Activated CD8-positive, alpha-beta memory T cell treated with anti-CD3 and anti-CD28 coated beads, Interleukin-2, amount 50 U/mL, for 24 hours (primary cell): ENCODE measurements around the gene VWF.

Experiments used
- DNase-seq: peaks from one replicate; pipeline ENCODE4 v3.0.0-alpha.2; 2020; ENCODE audit errors: extremely low read depth

Gene VWF

DNA sequence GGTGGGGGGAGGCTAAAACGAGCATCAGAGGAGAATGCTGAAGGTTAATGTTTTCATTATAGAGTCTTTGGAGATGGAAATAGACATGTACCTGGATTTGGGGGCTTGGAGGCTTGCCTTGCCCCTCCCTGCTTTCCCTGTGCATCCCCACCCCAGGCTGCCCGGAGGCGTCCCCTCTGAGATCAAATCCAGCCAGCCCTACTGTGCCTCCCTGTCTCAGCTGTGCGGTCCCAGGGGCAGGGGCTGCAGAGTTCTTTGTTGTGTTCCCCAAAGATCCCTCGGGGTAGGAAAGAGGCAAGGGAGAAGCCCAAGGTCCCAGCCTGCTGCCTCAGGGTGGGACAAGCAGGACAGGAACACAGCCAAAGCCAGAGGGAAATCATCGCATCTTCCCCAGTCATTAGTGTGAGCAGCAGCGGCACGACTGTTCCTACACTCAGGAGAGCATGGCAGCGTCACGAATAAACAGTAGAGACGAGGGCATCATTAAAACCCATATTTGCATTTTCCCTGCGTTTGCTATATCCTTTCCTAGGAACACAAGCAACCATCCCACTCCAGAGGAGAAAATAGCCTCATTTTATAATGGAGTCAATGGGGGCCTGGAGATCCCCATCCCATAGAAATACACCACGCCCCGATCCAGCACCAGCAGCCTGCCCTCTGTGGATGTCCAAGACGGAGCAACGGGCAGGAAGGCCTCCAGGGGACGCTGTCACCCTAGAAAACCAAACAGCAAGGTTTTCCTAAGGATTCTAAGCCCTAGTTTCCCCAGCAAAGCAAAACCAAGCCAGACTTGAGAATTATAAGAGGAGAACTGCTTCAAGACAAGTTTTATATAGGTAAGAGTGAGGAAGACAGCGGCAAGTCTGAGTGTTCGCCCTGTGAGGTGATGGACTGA is 211.8 kb downstream of the VWF start:
- DNase-seq = no peak

DNA sequence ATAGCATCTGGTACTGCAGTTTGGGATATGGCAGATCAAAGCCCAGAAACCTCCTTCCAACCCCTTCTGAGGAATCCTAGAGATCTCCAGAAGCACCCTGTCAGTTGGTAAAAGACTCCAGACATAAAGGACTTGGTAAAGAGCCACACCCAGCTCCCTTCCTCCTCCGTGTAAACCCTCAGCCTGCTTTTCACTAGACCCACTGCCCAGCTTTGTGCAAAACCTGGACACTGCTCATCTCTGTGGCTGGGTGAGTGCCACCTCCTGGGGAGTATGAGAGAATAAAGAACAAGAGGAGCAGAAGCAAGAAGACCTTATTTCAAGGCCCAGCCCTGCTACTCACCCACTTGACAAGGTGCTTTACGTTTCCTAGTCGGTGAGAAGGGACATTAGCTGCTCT is 212.5 kb downstream of the VWF start:
- no peak for DNase-seq

DNA sequence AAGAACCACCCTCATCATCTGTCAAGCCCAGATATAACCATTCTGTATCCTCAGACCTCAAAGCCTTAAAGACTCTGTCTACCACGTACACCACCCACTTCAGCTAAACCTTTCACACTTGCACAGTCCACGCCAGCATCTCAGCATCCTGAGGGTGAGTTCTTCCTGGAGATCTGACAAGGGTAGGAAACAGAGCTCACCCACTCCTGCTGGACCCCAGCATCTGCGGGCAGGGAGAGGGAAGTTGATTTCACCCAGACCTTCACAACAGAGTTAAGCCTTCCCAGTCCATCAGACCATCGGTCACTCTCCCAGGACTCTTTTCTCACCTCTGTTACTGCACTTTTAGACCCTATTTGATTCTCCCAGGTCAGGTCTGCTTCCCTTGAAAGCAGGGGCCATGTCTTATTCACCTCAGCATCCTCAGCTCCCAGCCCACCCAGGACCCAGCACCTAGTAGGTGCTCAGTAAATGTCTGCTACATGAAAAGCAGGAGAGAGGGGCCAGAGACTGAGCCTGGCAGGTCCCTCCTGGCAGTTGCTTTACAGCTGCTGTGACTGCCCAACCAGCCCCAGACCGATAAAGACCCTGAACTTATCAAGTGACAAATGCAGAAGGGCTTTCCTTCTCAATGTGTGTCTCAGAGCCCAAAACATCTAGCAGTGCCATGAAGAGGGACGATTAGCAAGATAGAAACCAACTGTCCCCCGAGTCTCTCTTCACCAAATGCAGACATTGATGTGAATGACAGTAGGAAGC is 213.5 kb downstream of the VWF start:
- DNase-seq = no peak

DNA sequence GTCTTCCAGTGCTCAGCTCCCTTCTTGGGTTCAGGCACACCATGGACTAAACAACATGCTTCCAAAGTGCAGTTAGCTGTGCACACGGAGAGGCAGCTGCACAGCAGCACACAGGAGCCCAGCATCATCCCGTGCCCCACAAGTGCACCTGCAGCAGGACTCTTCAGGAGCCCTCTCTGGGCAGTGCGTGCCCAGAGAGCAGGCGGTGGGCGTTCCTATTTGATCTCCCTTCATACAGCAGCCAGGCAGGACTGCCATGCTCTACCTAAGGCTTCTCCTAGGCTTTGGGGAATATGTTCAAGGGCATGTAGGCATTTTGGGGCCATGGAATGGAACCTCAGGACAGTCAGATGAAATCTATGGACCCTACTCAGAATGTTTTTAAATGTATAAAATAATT is 214.9 kb downstream of the VWF start:
- DNase-seq = no peak

DNA sequence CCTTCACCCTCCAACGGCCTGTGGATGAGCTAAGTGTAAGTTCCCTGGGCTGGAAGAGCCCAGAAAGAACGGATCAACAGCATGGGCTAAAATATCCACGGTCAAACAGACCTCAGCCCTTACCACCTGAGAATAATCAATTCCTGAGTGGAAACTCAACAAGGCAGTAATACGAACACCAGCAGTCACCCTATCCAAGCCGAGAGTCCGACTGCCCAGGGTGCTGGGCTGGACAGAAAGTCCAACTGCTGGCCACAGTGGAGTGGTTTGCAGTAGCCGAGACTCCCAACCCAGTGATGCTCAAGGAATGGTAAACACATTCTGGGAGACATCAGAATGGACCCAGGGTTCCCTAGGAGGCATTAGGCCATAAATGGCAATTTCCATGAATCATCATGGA is 216.2 kb downstream of the VWF start:
- no peak for DNase-seq

DNA sequence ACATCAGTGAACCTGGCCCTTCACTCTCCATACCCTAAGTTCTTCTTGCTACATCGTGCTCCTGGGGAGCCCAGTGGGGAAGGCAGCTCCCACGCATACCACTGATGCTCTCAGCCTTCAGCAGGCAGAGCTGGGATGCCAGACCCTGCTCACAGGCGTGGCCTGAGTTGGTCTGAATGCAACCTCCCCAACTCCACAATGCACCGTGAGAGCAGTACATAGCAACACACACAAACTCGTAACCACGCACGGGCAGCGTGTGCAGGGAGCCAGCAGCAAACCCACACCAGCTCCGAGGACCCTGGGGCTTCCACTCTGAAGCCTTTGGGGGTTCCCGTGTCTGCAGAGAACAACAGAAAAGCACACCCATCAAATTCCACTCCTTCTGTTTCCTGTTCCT is 216.7 kb downstream of the VWF start:
- DNase-seq = no peak

DNA sequence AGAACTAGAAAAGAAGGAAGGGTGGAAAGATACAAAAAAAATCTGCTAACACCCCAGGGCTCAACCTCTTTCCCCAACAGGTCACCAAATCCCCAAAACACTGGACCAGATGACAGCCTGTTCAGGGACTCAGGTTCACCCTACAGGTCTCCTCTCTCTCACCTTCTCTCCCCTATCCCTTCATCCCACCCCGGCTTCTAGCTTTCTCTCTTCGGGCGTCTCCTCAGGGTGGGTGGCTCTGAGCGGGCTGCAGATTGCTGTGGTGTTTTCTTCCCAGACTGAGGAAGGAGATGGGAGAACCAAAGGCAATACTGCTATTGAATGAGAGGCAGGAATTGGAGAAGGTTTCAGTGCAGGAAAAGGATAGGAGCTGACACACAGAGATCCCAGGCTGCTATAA is 218.7 kb downstream of the VWF start:
- DNase-seq = no peak

DNA sequence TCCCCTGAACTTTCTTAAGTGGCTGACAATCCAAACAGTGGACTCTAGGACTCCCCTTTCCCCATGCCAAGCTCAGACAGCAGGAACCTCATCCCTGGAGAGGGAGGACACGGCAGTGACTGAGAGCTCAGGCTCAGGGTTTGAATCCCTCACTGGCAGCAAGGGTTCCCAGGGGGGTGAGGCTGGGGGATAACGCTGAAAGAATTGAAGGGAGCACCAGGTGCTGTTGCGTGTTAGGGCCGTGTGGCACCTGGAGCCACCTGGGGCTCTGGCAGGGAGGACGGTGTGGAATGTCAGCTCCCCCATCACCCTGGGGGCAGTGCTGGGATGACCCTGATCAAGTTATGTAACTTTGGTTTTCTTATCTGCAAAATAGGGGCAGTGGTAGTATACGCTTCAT is 219.5 kb downstream of the VWF start:
- DNase-seq = no peak

DNA sequence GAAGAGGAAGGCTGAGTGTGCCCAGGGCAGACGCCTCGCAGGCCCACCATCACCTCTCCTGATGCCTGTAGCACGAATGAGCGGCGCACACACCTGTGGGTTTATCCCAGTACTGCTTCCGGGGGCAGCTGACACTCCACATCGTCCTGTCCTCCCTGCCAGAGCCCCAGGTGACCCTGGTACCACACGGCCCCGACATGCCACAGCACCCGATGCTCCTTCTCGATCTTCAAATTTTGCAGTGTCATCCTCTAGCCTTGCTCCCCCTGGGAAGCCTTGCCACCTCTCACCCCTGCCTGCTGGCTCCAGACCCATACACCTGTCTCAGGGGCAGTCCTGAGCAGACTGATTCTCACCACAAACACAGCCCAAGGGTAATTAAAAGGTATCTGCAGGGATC is 220.0 kb downstream of the VWF start:
- DNase-seq = no peak

DNA sequence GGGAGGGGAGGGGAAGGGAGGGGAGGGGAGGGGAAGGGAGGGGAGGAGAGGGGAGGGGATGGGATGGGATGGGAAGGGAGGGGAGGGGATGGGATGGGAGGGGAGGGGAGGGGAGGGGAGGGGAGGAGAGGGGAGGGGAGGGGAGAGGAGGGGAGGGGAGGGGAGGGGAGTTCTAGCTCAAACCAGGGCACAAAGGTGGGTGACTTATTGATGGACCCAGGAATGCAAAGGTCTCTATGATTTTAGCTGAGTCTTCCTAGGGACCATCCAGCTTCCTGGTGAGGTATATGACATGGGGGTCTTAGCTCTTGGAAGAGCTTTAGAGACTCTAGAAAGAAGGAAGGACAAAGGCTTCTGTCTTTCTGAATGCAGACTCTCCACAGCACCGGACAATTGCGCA is 221.7 kb downstream of the VWF start:
- DNase-seq = no peak

DNA sequence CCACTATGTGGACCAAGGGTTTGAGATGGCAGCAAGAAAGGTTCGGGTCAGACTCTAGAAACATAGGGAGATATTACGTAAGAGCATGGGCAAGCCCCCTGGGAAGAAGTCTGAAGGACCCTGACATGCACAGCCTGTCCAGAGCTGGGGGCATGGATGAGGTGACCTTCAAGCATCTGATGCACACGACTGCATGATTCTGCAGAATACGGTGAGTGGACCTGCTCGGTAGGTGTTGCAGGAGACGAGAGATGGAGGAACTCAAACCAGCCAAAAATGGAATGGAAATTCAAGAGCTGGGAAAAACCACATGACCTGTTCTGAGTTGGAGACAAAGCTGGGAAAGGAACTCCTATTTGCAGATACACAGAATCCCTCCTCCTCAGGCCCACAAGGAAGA is 223.1 kb downstream of the VWF start:
- no peak for DNase-seq

DNA sequence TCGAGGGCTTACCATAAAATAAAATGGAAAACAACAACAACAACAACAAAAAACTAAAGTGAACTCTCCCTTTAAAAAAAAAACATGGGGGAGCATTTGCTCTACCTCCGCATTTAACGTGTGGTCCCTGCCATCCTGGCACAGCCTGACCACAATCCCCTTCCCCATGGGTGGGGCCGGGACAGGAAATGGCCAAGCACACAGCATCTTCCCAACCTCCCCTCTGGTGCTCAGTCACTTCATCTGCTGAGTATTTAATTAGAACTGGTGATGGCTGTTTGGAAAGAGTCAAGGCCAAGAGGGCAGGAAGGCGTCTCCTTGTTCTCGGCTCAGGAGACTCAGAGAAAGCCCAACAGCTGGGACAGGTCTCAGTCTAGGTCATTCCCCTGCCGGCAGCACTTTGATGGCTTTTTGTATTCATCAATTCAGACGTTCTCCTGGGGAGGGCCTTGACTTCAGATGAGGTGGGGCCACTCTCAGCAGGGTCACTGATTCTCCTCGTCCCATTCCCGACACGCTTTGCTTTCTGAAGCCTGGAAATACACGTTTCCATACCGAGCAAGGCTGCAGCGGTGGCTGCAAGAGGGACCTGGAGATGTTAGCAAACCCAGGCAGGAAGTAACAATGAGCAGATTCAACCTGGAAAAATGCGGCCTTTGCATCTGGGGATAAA is 223.8 kb downstream of the VWF start:
- DNase-seq = no peak

DNA sequence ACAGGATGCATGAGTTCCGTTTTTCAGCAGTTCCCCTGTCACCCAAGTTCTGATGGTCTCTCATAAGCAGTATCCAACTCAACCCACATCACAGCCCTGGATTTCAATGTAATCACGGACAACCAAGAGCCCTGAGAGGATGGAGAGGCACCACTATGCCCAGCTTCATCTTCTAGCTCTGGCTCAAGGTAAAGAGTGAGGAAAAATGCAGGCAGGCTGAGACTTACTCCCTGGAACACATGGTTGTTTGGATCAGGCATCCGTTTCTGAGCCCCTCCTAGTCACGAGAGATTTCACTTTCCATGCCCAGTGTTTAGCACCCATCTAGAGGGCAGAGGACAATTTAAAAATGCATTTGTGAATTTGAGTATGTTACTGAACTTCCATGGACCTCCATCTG is 224.4 kb downstream of the VWF start:
- DNase-seq = no peak

DNA sequence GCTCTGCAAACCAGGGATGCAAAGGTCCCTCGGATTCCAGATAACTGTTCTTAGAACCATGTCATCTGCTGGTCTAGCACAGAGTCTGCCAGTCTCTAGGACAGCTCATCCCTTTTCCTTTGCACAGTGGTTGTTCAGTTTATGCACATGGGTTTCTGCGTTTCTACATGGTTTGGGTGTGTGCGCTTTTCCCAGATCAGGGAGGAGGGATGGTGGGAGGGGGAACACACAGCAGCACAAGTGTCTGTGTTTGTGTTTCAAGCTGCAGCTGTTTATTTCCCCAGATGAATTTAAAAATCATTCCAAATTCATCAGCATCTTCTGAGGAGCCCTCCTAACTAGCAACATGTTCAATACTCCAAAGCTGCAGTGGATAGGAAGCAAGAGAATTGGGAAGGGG is 224.8 kb downstream of the VWF start:
- DNase-seq = no peak

DNA sequence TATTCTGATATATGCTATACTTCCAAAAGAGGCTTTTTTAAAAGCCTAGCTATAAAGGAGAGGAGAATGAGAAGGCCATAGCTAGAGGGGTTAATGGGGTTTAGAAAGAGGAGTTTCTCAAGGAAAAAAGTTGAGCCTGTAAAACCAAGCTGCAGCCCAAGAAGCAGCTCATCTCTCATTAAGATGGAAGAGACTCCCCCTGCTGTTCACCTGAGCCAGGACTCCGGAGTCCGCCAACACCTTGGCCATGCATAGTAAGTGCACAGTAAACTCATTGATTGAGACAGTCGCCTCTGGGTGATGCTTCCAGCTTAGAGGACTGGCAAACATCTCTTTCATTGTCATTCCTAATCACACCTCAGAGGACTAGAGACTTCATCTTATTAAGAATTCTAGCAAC is 225.6 kb downstream of the VWF start:
- DNase-seq = no peak
